K562 (cell line): ENCODE measurements around the gene NUP205. TPM values are rescaled to one million over a fixed set of nuclear protein-coding genes. Genes with fewer than 3 reads are reported as not detected.

Experiments
- ATAC-seq: fragments of 200-7000 bp; cut with Tn5 transposase; 3 replicates; pipeline ENCODE4 v1.9.1; 2020; ENCODE audit warnings: moderate library complexity
- BruUV-seq: library from RNA; stranded (reverse); fragments of 400-500 nt; replicated peaks from 2 replicates; lab custom pipeline; 2021; lab: Mats Ljungman, UMichigan
- CTCF ChIA-PET: fragments of 300-600 bp; formaldehyde crosslinking; extraction: SDS; loops from one replicate; lab custom pipeline; 2021; ENCODE audit warnings: low intra/inter-chr PET ratio; lab: Yijun Ruan, JAX
- POLR2A ChIA-PET: fragments of 300-600, 350-650 bp; sonication (Branson Sonifier 250); formaldehyde crosslinking; extraction: SDS; loops from one replicate; lab custom pipeline; 2021; ENCODE audit warnings: antibody characterized with exemption, inconsistent platforms; lab: Yijun Ruan, JAX
- DNase-seq, 4 experiments: peaks; one replicate each; pipeline versions ENCODE4 v3.0.0 to v3.0.0-alpha.2; 2011 to 2018; ENCODE audit warnings: low spot score in 3 of 4, mixed read lengths in 3 of 4; ENCODE audit errors: extremely low read depth in 1 of 4
- FAIRE-seq: peaks from 2 replicates; lab custom pipeline; 2011; peaks lifted over from hg19 to GRCh38; lab: Jason Lieb, UNC
- H2AFZ ChIP-seq: 2 replicates; pipeline ENCODE4 v1.6.0; 2011; ENCODE audit warnings: low read depth, low read length, control low read depth, inconsistent platforms
- H3K27ac ChIP-seq: fragments of 200-600 bp; 3 replicates; pipeline ENCODE4 v1.8.0; 2011; ENCODE audit warnings: low read depth, mild to moderate bottlenecking, control low read depth, inconsistent platforms, low read length, moderate library complexity, mixed read lengths; ENCODE audit errors: extremely low read depth
- H3K27me3 ChIP-seq, 2 experiments: fragments of 300-600 bp in 1 of 2; 2 replicates in 1 of 2; 3 replicates in 1 of 2; pipeline versions ENCODE4 v1.6.0 to v1.8.0; 2011; ENCODE audit warnings: inconsistent platforms in 2 of 2, low read length in 2 of 2, mild to moderate bottlenecking in 1 of 2, mixed read lengths in 1 of 2, moderate library complexity in 1 of 2; ENCODE audit not compliant: control insufficient read depth in 2 of 2, insufficient read depth in 2 of 2
- H3K36me3 ChIP-seq: fragments of 300-600 bp; 3 replicates; pipeline ENCODE4 v1.8.0; 2011; ENCODE audit warnings: mild to moderate bottlenecking, low read length, inconsistent platforms; ENCODE audit not compliant: control insufficient read depth, insufficient read depth
- H3K4me1 ChIP-seq, 2 experiments: fragments of 200-600 bp in 1 of 2; replicated peaks in 1 of 2; 2 replicates in 1 of 2; 3 replicates in 1 of 2; pipeline versions ENCODE4 v1.5.1 to v1.8.0; 2011; ENCODE audit warnings: inconsistent platforms in 2 of 2, low read length in 2 of 2, mild to moderate bottlenecking in 1 of 2, mixed read lengths in 1 of 2, moderate library complexity in 1 of 2; ENCODE audit not compliant: control insufficient read depth in 2 of 2, insufficient read depth in 2 of 2
- H3K4me2 ChIP-seq: 2 replicates; pipeline ENCODE4 v1.6.1; 2011; ENCODE audit warnings: low read length, control low read depth, inconsistent platforms, mixed read lengths; ENCODE audit not compliant: insufficient read depth
- H3K4me3 ChIP-seq: fragments of 200-600 bp; sonication (generic), shearing (Covaris generic); 2 replicates; pipeline ENCODE4 v1.5.1; 2016; ENCODE audit warnings: control low read depth, inconsistent platforms
- H3K79me2 ChIP-seq: fragments of 200-600 bp; 3 replicates; pipeline ENCODE4 v1.8.0; 2011; ENCODE audit warnings: low read length, inconsistent platforms; ENCODE audit not compliant: control insufficient read depth, insufficient read depth
- H3K9ac ChIP-seq, 2 experiments: 2 replicates each; pipeline versions ENCODE4 v1.6.0 to v1.6.1; 2011; ENCODE audit warnings: low read depth in 2 of 2, low read length in 2 of 2, control low read depth in 1 of 2, inconsistent platforms in 1 of 2, mild to moderate bottlenecking in 1 of 2, mixed read lengths in 1 of 2; ENCODE audit not compliant: insufficient read depth in 1 of 2
- H3K9me1 ChIP-seq: one replicate; pipeline ENCODE4 v1.6.0; 2011; ENCODE audit warnings: inconsistent platforms, mild to moderate bottlenecking, low read length, moderate library complexity; ENCODE audit not compliant: control insufficient read depth, insufficient read depth
- H3K9me3 ChIP-seq: replicated peaks from 2 replicates; pipeline ENCODE4 v1.5.1; 2011; ENCODE audit warnings: low read depth, low read length, inconsistent platforms; ENCODE audit not compliant: control insufficient read depth, insufficient read depth
- H4K20me1 ChIP-seq: replicated peaks from 2 replicates; pipeline ENCODE4 v1.6.1; 2011; ENCODE audit warnings: low read length, inconsistent platforms, mixed read lengths; ENCODE audit not compliant: control insufficient read depth, insufficient read depth
- ARID4B ChIP-seq: sonication (generic); formaldehyde crosslinking; IDR thresholded peaks from 2 replicates; pipeline ENCODE4 v1.8.0; 2022; ENCODE audit warnings: mild to moderate bottlenecking, missing genetic modification reagents
- CBFA2T3 ChIP-seq: fragments of 450-650 bp; IDR thresholded peaks from 2 replicates; pipeline ENCODE4 v1.6.1; 2017
- CBX2 ChIP-seq: fragments of 200-600 bp; sonication (generic); IDR thresholded peaks from one replicate; pipeline ENCODE4 v1.6.1; 2012; ENCODE audit warnings: mild to moderate bottlenecking, low read length, inconsistent platforms; ENCODE audit not compliant: insufficient read depth, poor library complexity, severe bottlenecking
- CXXC5 ChIP-seq: fragments of 250-450 bp; sonication (Bioruptor Pico); IDR thresholded peaks from 2 replicates; pipeline ENCODE4 v1.8.0; 2022; ENCODE audit warnings: inconsistent platforms, mild to moderate bottlenecking, moderate library complexity
- DACH1 ChIP-seq: fragments of 450-650 bp; IDR thresholded peaks from 2 replicates; pipeline ENCODE4 v1.6.1; 2018; ENCODE audit not compliant: partially characterized antibody
- DMBX1 ChIP-seq: fragments of 250-450 bp; sonication (Bioruptor Pico); IDR thresholded peaks from 2 replicates; pipeline ENCODE4 v1.8.0; 2022; ENCODE audit warnings: inconsistent platforms, mild to moderate bottlenecking, moderate library complexity, borderline replicate concordance
- FOXK1 ChIP-seq: sonication (generic); formaldehyde crosslinking; IDR thresholded peaks from 2 replicates; pipeline ENCODE4 v1.8.0; 2022; ENCODE audit warnings: missing genetic modification reagents, mild to moderate bottlenecking, borderline replicate concordance
- TEAD4 ChIP-seq, 2 experiments: sonication (generic) in 1 of 2; formaldehyde crosslinking in 1 of 2; IDR thresholded peaks; 2 replicates each; pipeline versions ENCODE4 v1.6.1 to v1.8.0; 2012 to 2022; ENCODE audit warnings: borderline replicate concordance in 1 of 2, inconsistent platforms in 1 of 2, low read length in 1 of 2, mild to moderate bottlenecking in 1 of 2, missing genetic modification reagents in 1 of 2
- ZKSCAN1 ChIP-seq: fragments of 150-350 bp; IDR thresholded peaks from 2 replicates; pipeline ENCODE4 v1.6.1; 2016; ENCODE audit warnings: low read depth, low read length
- WGBS: fragments of 100-300 bp; shearing (Covaris generic); methylation state at CpG from one replicate; pipeline ENCODE4 v1.1.6; 2016; ENCODE audit warnings: low coverage, mixed read lengths; ENCODE audit not compliant: insufficient coverage; ENCODE audit errors: missing lambda C conversion rate; 5-methylcytosine and 5-hydroxymethylcytosine counted together
- in situ Hi-C: fragments of 300-500 bp; cut with MboI; formaldehyde crosslinking; loops from 4 replicates; pipeline ENCODE4 v1.15.0; 2018; ENCODE audit warnings: inconsistent platforms, mixed read lengths
- intact Hi-C: fragments of 100-400 bp; cut with micrococcal nuclease; formaldehyde crosslinking; loops from 2 replicates; pipeline ENCODE4 v1.14.2; 2022
- polyA plus RNA-seq, 8 experiments: library from polyadenylated mRNA; depleted of rRNA in 4 of 8; stranded (reverse) in 5 of 8; unstranded in 3 of 8; fragments of >200 nt; fragmentation: Nextera tagmentation in 2 of 8; fragmentation: Illumina TruSeq in 1 of 8; extraction: Ambion mirVana in 2 of 8; extraction: Trizol in 1 of 8; gene quantifications; 2 replicates each; pipeline versions ENCODE4 v1.2.1 to v1.2.3, GENCODE V29; 2011 to 2014; ENCODE audit warnings: inconsistent platforms in 1 of 8, missing spikeins in 1 of 8
- total RNA-seq, 7 experiments: library from RNA; depleted of rRNA in 6 of 7; stranded (reverse); fragments of >200 nt in 6 of 7; fragmentation: Illumina TruSeq in 2 of 7; extraction: Trizol in 2 of 7; gene quantifications; 2 replicates each; pipeline versions ENCODE4 v1.2.1 to v1.2.3, GENCODE V29; 2011 to 2021; ENCODE audit warnings: low replicate concordance in 1 of 7
- TF ChIP-seq, protein P1 (sequence below): sonication (generic); IDR thresholded peaks from 2 replicates; pipeline ENCODE4 v1.6.1; 2016
- TF ChIP-seq, protein P2 (sequence below), 3 experiments: fragments of 200-800 bp in 1 of 3; fragments of 250-450 bp in 1 of 3; fragments of 450-650 bp in 1 of 3; sonication (Bioruptor Pico) in 1 of 3; sonication (Bioruptor generic) in 1 of 3; formaldehyde crosslinking in 1 of 3; IDR thresholded peaks; 2 replicates each; pipeline versions ENCODE4 v1.6.1 to v1.8.0; 2016 to 2022; ENCODE audit warnings: mild to moderate bottlenecking in 2 of 3, missing genetic modification characterization in 2 of 3, missing compliant biosample characterization in 1 of 3, moderate library complexity in 1 of 3

The NUP205 gene
- total and polyA plus RNA-seq, 9 of the 15 experiments (the other 6 are each of a cell fraction or from before 2014, with no cell fraction given), result 101 to 282 (median 193) TPM

- ChIA-PET CTCF (no interaction called here), POLR2A (interaction anchor here (0.6 to 2.8 kb wide), 8 partner anchors 9 to 26 kb away, joined by 3 to 9 read pairs (median 4); partner anchors contain the start of gene STMP1)
- H3K79me2 ChIP-seq, result no peaks in the 10 kb centered on the region
- H3K9ac ChIP-seq, result peak overlapping the region in 1 of 2 experiments; percentile 53; a peak in 1 of 4 replicates
- H3K4me2 ChIP-seq, result 0 out of 2 replicates have a peak overlapping the region, but pooled peaks have one; percentile 5
- no peak overlapping the region for H3K4me3 ChIP-seq
- H3K9me3 ChIP-seq, result no peaks in the 10 kb centered on the region
- H3K27me3 ChIP-seq, result no peaks in the 10 kb centered on the region
- no TSS peak for BruUV-seq
- FAIRE-seq, result peak; percentile 76
- no peak overlapping the region for H2AFZ ChIP-seq
- 25% methylated on average over 5 of the region's 5 CpGs for WGBS
- ATAC-seq, result peak; percentile 52
- DNase-seq, result peak in 1 of 4 experiments; percentile 29
- no peaks in the 10 kb centered on the region for H3K9me1 ChIP-seq
- H3K27ac ChIP-seq, result no peak overlapping the region
- H4K20me1 ChIP-seq, result peaks cover 15% of the 10 kb centered on the region; the same call in 1 of the 2 replicates
- peaks cover 2 to 3% of the 10 kb centered on the region in 2 experiments; a peak in 3 of 5 replicates for H3K4me1 ChIP-seq
- intact Hi-C loops, result no loop called here
- H3K36me3 ChIP-seq, result peaks cover 14% of the 10 kb centered on the region
- in situ Hi-C loops, result no loop called here
- TF ChIP-seq, protein P1, sequence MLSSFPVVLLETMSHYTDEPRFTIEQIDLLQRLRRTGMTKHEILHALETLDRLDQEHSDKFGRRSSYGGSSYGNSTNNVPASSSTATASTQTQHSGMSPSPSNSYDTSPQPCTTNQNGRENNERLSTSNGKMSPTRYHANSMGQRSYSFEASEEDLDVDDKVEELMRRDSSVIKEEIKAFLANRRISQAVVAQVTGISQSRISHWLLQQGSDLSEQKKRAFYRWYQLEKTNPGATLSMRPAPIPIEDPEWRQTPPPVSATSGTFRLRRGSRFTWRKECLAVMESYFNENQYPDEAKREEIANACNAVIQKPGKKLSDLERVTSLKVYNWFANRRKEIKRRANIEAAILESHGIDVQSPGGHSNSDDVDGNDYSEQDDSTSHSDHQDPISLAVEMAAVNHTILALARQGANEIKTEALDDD, result no peak
- TF ChIP-seq, protein P2, sequence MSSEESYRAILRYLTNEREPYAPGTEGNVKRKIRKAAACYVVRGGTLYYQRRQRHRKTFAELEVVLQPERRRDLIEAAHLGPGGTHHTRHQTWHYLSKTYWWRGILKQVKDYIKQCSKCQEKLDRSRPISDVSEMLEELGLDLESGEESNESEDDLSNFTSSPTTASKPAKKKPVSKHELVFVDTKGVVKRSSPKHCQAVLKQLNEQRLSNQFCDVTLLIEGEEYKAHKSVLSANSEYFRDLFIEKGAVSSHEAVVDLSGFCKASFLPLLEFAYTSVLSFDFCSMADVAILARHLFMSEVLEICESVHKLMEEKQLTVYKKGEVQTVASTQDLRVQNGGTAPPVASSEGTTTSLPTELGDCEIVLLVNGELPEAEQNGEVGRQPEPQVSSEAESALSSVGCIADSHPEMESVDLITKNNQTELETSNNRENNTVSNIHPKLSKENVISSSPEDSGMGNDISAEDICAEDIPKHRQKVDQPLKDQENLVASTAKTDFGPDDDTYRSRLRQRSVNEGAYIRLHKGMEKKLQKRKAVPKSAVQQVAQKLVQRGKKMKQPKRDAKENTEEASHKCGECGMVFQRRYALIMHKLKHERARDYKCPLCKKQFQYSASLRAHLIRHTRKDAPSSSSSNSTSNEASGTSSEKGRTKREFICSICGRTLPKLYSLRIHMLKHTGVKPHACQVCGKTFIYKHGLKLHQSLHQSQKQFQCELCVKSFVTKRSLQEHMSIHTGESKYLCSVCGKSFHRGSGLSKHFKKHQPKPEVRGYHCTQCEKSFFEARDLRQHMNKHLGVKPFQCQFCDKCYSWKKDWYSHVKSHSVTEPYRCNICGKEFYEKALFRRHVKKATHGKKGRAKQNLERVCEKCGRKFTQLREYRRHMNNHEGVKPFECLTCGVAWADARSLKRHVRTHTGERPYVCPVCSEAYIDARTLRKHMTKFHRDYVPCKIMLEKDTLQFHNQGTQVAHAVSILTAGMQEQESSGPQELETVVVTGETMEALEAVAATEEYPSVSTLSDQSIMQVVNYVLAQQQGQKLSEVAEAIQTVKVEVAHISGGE (CRISPR knock-in tag; IDR thresholded peaks at IDR 0.05), result no peak
- TF ChIP-seq ARID4B (CRISPR knock-in tag), result no peak
- TF ChIP-seq DMBX1, result no peak
- TF ChIP-seq ZKSCAN1, result no peak
- no peak for TF ChIP-seq DACH1
- TF ChIP-seq CBFA2T3, result 0 out of 2 replicates have a peak, but pooled peaks have one; percentile 9
- no peak for TF ChIP-seq CBX2
- 0 out of 2 replicates have a peak, but pooled peaks have one; percentile 24 for TF ChIP-seq TEAD4 (IDR thresholded peaks at IDR 0.05; ENCODE audit: low read length)
- no peak for TF ChIP-seq TEAD4 (CRISPR knock-in tag; IDR thresholded peaks at IDR 0.05; ENCODE audit: borderline replicate concordance)
- TF ChIP-seq FOXK1 (CRISPR knock-in tag), result no peak
- TF ChIP-seq CXXC5, result no peak
Observed at GRCh38 chr7:135681762-135682161, 124.0 kb downstream of the NUP205 start.
